Omental fat pad (tissue), 4 donors: ENCODE results near the gene CEP290. TPM values are rescaled to one million over a fixed set of nuclear protein-coding genes. Genes with fewer than 3 reads are reported as not detected.

Experiments used
- ATAC-seq: fragments of 150-250 bp; one replicate; pipeline ENCODE4 v1.9.1; 2016; ENCODE audit warnings: mild to moderate bottlenecking, moderate library complexity; ENCODE audit not compliant: low FRiP score
- DNase-seq: peaks from one replicate; pipeline ENCODE4 v3.0.0-alpha.2; 2019; ENCODE audit warnings: low spot score
- total RNA-seq, 4 donors: library from RNA; depleted of rRNA; stranded (reverse); fragments of >200 nt; gene quantifications; one replicate each; pipeline ENCODE4 v1.1.0, GENCODE V29; 2016
- TF ChIP-seq, protein P1 (sequence below), 3 donors: fragments of 450-650 bp; IDR thresholded peaks; one replicate each; pipeline ENCODE4 v1.5.1; 2016 to 2017; ENCODE audit warnings: antibody characterized with exemption in 3 of 3, mild to moderate bottlenecking in 3 of 3, moderate library complexity in 2 of 3

The CEP290 gene
- total RNA-seq, 4 donors from 2014 or later, result 11.3 to 18.9 (median 14.7) TPM

GRCh38 chr12:88156075-88156654, 14.3 kb upstream of the CEP290 start:
- DNase-seq, result no peak
- no peak for ATAC-seq
- TF ChIP-seq, protein P1, sequence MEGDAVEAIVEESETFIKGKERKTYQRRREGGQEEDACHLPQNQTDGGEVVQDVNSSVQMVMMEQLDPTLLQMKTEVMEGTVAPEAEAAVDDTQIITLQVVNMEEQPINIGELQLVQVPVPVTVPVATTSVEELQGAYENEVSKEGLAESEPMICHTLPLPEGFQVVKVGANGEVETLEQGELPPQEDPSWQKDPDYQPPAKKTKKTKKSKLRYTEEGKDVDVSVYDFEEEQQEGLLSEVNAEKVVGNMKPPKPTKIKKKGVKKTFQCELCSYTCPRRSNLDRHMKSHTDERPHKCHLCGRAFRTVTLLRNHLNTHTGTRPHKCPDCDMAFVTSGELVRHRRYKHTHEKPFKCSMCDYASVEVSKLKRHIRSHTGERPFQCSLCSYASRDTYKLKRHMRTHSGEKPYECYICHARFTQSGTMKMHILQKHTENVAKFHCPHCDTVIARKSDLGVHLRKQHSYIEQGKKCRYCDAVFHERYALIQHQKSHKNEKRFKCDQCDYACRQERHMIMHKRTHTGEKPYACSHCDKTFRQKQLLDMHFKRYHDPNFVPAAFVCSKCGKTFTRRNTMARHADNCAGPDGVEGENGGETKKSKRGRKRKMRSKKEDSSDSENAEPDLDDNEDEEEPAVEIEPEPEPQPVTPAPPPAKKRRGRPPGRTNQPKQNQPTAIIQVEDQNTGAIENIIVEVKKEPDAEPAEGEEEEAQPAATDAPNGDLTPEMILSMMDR (IDR thresholded peaks at IDR 0.05), result no peak

GRCh38 chr12:88153959-88154358, 12.1 kb upstream of the CEP290 start:
- TF ChIP-seq, protein P1 (IDR thresholded peaks at IDR 0.05), result no peak
- ATAC-seq (no peak), DNase-seq (no peak)

- no peak for ATAC-seq
- TF ChIP-seq, protein P1 (IDR thresholded peaks at IDR 0.05), result no peak
- no peak for DNase-seq
Observed at GRCh38 chr12:88150063-88150462, 8.2 kb upstream of the CEP290 start.

GRCh38 chr12:88145567-88146505, 3.9 kb upstream of the CEP290 start:
- ATAC-seq, result no peak
- TF ChIP-seq, protein P1 (IDR thresholded peaks at IDR 0.05), result no peak
- DNase-seq, result no peak

- ATAC-seq (no peak), DNase-seq (no peak)
- TF ChIP-seq, protein P1 (IDR thresholded peaks at IDR 0.05), result no peak
Observed at GRCh38 chr12:88144546-88145468, 2.9 kb upstream of the CEP290 start.

DNA sequence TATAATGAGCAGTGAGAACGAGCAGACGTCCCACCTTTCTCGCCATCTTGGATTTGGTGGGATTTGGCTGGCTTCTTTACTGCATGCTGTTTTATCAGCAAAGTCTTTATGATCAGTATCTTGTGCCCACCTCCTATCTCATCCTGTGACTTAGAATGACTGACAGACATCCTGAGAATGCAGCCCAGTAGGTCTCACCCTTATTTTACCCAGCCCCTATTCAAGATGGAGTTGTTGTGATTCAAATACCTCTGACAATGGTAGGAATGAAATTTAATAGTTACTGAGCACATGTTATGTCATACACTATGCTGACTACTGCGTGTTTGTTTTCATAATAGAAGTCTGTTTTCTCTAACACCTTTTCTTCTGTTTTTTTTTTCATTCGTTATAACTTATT, 2.1 kb upstream of the CEP290 start:
- no peak for ATAC-seq
- TF ChIP-seq, protein P1 (IDR thresholded peaks at IDR 0.05), result no peak
- DNase-seq, result no peak
